ENCODE measurements around the gene MAMDC2.

DNA sequence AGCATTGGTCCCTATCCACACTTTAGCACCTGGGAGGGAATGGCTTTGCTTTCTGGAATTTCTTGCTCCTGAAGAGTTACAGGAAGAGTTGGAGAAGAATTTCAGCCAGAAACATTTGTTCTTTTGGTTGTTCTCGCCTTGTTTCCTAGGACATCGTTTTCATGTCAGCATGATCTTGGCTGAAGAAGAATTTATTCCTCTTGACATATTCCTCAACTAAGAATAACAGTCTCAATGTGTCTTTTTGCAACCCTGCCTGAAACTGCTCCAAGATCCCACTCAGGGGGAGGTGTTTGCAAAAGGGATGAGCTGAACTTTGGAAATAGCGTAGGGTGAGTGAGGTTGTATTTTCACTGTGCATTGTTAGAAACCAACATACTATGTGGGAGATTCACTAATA is 26.1 kb downstream of the MAMDC2 start:
- TF ChIP-seq, protein P1, sequence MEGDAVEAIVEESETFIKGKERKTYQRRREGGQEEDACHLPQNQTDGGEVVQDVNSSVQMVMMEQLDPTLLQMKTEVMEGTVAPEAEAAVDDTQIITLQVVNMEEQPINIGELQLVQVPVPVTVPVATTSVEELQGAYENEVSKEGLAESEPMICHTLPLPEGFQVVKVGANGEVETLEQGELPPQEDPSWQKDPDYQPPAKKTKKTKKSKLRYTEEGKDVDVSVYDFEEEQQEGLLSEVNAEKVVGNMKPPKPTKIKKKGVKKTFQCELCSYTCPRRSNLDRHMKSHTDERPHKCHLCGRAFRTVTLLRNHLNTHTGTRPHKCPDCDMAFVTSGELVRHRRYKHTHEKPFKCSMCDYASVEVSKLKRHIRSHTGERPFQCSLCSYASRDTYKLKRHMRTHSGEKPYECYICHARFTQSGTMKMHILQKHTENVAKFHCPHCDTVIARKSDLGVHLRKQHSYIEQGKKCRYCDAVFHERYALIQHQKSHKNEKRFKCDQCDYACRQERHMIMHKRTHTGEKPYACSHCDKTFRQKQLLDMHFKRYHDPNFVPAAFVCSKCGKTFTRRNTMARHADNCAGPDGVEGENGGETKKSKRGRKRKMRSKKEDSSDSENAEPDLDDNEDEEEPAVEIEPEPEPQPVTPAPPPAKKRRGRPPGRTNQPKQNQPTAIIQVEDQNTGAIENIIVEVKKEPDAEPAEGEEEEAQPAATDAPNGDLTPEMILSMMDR (conservative IDR thresholded peaks at IDR 0.05 in 1 of 2, IDR thresholded peaks at IDR 0.05 in 1 of 2; ENCODE audit: low read depth in 1 of 2, low read length in 2 of 2) = no peak
- TF ChIP-seq EZH2 (IDR thresholded peaks at IDR 0.05; ENCODE audit: low read length, missing control alignments) = no peak
